AG08396 (cell line): Measurements from ENCODE around the gene FEN1.

Experiments
- DNase-seq: peaks from one replicate; pipeline ENCODE4 v3.0.0; 2012; ENCODE audit warnings: low spot score, mixed read lengths

Gene FEN1

GRCh38 chr11:61775606-61776554, 16.8 kb upstream of the FEN1 start:
- DNase-seq = no peak

- peak; percentile 92 for DNase-seq
Observed at GRCh38 chr11:61776561-61777075, 16.1 kb upstream of the FEN1 start.

GRCh38 chr11:61777234-61778090, 15.2 kb upstream of the FEN1 start:
- no peak for DNase-seq

GRCh38 chr11:61778357-61778886, 14.3 kb upstream of the FEN1 start:
- peak; percentile 13 for DNase-seq

- no peak for DNase-seq
Observed at GRCh38 chr11:61778920-61779650, 13.6 kb upstream of the FEN1 start.

GRCh38 chr11:61779666-61780525, 12.8 kb upstream of the FEN1 start:
- peak; percentile 16 for DNase-seq

GRCh38 chr11:61780581-61781162, 12.0 kb upstream of the FEN1 start:
- peak; percentile 10 for DNase-seq

- DNase-seq = no peak
Observed at GRCh38 chr11:61781585-61781984, 11.1 kb upstream of the FEN1 start.

GRCh38 chr11:61782299-61782698, 10.4 kb upstream of the FEN1 start:
- DNase-seq = no peak

GRCh38 chr11:61782841-61783240, 9.9 kb upstream of the FEN1 start:
- DNase-seq = no peak

GRCh38 chr11:61783717-61784505, 8.8 kb upstream of the FEN1 start:
- DNase-seq = no peak

- no peak for DNase-seq
Observed at GRCh38 chr11:61784506-61784805, 8.3 kb upstream of the FEN1 start.

- DNase-seq = no peak
Observed at GRCh38 chr11:61785837-61786402, 6.8 kb upstream of the FEN1 start.

GRCh38 chr11:61787928-61788491, 4.7 kb upstream of the FEN1 start:
- no peak for DNase-seq

GRCh38 chr11:61791737-61792309, 888 bp upstream of the FEN1 start:
- DNase-seq = peak; percentile 89

GRCh38 chr11:61793083-61793828, 545 bp downstream of the FEN1 start:
- no peak for DNase-seq

GRCh38 chr11:61793829-61794204, 1.1 kb downstream of the FEN1 start:
- DNase-seq = no peak

GRCh38 chr11:61794579-61794978, 1.9 kb downstream of the FEN1 start:
- no peak for DNase-seq
